ENCODE measurements around the gene ZNF674.
"Not testable (repeated sequence)": the region's sequence is repeated elsewhere in the genome, so short reads cannot be mapped to it uniquely, and the experiment has no call there.

DNA sequence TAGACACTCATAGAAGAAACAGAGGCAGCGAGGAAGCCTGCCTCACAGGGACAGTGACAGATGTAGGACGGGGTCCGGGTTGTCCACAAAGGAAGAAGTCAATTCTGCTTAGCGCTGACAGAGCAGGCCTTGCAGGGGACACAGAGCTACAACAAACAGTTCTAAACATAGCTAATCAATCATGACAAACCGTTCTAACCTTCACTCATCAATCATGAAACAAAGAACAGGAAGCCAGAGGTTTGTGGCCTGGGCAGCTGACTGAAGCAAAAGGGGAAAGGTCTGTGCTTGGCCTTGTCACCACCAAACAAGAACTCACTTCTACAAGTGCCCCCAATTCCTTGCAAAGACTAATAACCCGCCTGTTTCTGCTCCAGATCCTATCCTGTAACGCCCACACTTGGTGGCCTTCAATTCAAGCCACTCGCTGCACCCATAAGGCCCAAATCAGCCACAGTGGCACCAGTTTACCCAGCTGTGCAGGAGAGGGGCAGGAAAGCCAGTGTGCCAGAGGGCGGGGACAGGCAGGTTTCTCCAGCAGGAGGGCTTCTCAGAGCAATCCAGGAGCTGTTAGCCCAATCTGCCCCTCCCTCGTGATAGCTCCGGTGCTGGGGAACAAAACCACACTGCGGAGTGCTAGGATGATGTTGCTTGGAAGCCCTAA is 15.3 kb downstream of the ZNF674 start:
- TF ChIP-seq, protein P1, sequence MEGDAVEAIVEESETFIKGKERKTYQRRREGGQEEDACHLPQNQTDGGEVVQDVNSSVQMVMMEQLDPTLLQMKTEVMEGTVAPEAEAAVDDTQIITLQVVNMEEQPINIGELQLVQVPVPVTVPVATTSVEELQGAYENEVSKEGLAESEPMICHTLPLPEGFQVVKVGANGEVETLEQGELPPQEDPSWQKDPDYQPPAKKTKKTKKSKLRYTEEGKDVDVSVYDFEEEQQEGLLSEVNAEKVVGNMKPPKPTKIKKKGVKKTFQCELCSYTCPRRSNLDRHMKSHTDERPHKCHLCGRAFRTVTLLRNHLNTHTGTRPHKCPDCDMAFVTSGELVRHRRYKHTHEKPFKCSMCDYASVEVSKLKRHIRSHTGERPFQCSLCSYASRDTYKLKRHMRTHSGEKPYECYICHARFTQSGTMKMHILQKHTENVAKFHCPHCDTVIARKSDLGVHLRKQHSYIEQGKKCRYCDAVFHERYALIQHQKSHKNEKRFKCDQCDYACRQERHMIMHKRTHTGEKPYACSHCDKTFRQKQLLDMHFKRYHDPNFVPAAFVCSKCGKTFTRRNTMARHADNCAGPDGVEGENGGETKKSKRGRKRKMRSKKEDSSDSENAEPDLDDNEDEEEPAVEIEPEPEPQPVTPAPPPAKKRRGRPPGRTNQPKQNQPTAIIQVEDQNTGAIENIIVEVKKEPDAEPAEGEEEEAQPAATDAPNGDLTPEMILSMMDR (IDR thresholded peaks at IDR 0.05) = not testable (repeated sequence)
- not testable (repeated sequence) for TF ChIP-seq EZH2 (IDR thresholded peaks at IDR 0.05; ENCODE audit: borderline replicate concordance, insufficient read depth, low read depth, low read length, poor library complexity, severe bottlenecking)
